GF-D8 (cell line): ENCODE data around the gene NEU4.
"Not testable (repeated sequence)": the region's sequence is repeated elsewhere in the genome, so short reads cannot be mapped to it uniquely, and the experiment has no call there.

ENCODE experiments used
- DNase-seq: peaks from one replicate; lab custom pipeline; 2025; lab: John Stamatoyannopoulos, UW

Gene NEU4

DNA sequence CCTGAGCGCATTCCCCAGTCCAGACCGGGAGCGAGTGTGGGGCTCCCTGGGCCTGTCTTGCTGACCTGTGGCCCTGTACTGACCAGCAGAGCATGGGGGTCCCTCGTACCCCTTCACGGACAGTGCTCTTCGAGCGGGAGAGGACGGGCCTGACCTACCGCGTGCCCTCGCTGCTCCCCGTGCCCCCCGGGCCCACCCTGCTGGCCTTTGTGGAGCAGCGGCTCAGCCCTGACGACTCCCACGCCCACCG, 5.3 kb downstream of the NEU4 start:
- no peak for DNase-seq

DNA sequence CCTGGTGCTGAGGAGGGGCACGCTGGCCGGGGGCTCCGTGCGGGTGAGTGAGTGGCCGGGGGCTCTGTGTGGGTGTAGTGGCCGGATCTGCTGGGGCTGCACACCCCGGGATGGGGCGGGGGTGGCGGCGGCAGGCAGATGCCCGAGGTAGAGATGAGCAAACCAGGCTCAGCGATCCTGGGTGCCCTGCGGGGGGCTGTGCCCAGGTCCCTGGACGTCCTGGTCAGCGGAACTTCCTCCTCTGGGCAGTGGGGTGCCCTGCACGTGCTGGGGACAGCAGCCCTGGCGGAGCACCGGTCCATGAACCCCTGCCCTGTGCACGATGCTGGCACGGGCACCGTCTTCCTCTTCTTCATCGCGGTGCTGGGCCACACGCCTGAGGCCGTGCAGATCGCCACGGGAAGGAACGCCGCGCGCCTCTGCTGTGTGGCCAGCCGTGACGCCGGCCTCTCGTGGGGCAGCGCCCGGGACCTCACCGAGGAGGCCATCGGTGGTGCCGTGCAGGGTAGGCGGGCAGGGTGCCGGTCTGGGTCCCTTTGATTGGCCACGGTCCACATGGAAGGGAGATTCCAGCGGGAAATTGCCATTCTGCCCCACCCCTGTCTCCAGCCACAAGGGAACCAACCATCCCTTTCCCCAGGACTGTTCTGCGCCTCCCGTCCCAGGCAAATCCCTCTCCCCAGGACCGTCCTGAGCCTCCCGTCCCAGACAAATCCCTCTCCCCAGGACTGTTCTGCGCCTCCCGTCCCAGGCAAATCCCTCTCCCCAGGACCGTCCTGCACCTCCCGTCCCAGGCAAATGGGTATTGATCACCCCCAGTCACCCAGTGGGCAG, 5.9 kb downstream of the NEU4 start:
- no peak for DNase-seq

DNA sequence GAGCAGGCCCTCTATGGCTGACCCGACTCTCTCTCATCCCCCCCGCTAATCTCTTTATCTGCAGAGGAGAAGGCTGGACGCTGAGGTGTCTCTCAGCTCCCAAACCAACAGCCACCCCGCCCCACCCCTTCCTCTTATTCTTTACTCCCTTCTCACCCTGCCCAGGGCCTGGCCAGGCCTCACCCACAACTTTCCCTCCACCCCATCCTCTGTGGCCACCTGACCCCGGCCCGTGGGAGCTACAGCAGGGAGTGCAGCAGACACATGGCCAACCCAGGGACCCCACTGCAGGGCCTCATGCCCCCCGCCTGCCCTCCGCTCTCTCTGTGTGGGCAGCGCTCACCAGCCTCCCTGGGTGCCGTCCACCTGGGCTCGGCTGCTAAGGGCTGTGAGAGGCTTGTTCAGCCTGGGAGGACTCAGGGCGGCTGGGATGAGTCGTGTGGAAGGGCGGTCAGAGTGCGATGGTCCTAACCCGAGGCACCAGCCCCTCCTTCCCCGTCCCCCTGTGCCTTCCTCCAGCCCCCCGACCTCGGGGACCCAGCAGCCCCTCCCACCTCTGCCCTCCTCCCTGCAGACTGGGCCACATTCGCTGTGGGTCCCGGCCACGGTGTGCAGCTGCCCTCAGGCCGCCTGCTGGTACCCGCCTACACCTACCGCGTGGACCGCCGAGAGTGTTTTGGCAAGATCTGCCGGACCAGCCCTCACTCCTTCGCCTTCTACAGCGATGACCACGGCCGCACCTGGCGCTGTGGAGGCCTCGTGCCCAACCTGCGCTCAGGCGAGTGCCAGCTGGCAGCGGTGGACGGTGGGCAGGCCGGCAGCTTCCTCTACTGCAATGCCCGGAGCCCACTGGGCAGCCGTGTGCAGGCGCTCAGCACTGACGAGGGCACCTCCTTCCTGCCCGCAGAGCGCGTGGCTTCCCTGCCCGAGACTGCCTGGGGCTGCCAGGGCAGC, 6.8 kb downstream of the NEU4 start:
- no peak for DNase-seq

DNA sequence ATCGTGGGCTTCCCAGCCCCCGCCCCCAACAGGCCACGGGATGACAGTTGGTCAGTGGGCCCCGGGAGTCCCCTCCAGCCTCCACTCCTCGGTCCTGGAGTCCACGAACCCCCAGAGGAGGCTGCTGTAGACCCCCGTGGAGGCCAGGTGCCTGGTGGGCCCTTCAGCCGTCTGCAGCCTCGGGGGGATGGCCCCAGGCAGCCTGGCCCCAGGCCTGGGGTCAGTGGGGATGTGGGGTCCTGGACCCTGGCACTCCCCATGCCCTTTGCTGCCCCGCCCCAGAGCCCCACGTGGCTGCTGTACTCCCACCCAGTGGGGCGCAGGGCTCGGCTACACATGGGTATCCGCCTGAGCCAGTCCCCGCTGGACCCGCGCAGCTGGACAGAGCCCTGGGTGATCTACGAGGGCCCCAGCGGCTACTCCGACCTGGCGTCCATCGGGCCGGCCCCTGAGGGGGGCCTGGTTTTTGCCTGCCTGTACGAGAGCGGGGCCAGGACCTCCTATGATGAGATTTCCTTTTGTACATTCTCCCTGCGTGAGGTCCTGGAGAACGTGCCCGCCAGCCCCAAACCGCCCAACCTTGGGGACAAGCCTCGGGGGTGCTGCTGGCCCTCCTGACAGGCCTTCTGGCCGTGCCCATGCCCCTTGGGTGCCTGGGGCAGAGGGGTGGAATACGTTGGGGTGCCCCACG, 7.6 kb downstream of the NEU4 start:
- no peak for DNase-seq

DNA sequence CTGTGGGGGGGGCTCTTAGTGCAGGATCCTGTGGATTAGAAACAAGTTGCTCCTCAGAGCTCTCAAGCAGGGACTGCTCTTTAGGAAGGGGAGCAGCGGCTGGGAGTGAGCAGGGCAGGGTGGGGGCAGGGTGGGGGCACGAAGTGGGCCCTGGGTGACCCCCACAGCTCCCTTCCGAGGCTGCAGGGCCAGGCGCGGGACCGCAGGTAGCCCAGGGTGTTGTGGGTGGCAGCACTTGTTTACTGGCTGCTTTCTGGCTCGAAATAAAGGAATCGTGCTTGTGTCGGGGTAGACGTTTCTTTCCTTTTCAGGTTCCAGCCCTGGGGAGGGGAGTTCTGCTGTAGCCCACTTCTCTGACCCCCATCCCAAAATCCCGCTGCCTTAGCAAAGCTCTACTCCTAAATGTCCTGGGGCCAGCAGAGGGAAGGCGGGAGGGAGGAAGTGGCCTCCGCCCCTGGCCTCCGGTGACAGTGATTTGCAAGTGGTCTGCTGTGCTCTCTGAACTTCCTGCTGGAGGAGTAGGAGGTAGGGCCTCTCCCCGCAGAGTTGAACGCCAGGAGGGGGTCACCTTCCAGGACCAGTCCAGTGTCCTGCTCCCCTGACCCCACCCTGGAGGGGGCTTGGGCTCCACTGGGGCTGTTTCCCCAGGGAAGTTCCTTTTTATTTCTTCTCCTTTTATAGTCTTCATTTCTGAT, 8.3 kb downstream of the NEU4 start:
- no peak for DNase-seq

DNA sequence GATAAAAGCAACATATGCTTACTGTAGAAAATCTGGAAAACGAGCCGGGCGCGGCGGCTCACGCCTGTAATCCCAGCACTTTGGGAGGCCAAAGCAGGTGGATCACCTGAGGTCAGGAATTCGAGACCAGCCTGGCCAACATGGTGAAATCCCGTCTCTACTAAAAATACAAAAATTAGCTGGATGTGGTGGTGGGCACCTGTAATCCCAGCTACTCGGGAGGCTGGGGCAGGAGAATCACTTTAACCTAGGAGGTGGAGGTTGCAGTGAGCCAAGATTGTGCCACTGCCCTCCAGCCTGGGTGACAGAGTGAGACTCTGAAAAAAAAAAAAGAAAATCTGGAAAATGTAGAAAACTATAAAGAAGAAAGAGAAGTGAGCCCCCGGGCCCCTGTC, 8.8 kb downstream of the NEU4 start:
- DNase-seq = not testable (repeated sequence)

DNA sequence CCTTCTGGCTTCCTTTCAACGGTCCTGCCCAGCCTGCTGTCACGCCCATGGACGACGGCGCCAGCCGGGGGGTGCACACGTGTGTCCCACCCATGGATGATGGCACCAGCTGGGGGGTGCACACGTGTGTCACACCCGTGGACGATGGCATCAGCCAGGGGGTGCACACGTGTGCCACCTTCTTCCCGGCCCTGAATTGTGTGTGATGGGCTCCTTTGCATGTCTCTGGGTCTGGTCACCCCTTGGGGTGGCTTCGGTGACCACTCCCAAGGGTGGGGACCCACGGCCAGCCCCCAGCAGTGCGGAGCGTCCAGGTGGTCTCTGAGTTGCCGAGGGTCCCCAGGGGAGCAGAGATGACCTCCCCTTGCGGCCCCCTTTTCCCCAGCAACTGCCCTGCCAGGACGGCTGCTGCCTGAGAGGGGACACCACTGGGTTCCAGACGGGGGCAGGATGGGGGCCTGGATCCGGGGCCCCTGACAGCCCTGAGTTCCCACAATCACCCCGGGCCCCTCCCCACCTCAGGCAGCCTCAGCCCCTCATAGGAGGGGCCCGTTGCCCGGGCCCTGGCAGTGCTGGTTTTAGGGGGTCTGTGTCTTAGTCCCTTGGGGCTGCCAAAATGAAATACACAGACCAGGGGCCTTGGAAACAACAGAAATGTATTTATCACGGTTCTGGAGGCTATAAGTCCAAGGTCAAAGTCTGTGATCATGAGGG, 9.4 kb downstream of the NEU4 start:
- no peak for DNase-seq

DNA sequence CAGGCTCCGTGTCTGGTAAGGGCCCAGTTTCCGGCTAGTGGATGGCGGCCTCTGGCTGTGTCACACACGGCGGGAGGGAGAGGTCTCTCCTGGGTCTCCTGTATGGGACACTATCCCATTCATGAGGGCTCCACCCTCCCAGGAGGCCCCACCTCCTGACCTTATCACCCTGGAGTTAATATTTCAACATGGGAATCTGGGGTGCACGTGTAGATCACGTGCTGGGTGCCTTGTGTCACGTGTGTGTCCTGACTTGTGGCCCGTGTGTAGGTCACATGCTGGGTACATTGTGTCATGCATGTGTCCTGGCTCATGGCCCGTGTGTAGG, 9.9 kb downstream of the NEU4 start:
- no peak for DNase-seq

DNA sequence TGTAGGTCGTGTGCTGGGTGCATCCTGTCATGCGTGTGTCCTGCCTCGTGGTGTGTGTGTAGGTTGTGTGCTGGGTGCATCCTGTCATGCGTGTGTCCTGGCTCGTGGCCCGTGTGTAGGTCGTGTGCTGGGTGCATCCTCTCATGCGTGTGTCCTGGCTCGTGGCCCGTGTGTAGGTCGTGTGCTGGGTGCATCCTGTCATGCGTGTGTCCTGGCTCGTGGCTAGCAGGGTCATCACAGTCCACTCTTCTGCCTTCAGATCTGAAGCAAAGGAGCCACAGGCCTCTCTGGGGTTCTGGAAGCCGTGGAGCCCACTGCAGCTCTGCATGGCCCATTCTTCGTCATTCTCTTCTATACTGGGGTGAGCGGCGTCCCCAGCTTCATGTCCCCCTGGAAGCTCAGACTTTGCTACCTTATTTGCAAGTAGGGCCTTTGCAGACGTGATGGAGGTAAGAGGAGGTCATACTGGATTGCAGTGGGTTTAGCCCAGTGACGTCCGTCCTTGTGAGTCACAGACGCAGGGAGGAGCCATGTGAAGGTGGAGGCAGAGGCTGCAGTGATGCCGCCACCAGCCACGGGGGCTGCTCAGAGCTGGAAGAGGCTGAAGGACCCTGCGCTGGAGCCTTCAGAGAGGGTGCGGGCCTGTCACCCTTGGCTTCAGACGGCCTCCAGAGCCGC, 11.1 kb downstream of the NEU4 start:
- not testable (repeated sequence) for DNase-seq

DNA sequence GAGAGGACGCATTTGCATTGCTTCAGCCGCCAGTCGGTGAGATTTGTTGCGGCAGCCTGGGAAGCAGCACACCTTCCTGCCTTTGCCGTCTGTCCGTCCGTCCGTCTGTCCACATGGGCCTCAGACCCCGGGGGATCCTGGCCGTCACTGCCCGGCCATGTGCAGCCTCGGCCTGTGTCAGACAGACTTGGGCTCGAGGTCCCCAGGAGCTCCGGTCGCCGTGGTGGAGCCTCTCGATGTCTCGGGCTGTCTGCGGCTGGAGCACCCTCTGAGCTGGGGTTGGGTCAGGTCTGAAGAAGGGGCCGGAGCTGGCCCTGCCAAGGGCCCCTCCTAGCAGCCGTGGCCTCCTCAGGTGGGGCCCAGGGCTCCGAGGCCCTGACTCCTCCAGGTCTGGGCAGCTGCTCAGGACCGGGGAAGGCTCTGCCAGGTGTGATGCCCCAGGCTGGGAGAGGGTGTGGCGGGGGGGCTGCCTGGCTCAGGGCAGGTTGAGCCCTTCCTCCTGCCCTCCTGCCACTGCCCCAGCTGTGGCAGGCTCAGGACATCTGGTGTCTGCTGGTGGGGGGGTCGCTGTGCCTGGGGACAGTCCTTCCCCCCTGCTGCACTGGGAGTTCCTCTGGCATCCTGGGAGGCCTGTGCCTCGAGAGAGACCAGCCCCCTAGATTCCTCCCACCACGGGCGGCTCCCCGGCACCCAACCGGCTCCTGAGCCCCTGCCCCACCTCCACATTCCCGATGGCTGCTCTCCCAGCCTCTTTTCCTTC, 11.8 kb downstream of the NEU4 start:
- DNase-seq = no peak

DNA sequence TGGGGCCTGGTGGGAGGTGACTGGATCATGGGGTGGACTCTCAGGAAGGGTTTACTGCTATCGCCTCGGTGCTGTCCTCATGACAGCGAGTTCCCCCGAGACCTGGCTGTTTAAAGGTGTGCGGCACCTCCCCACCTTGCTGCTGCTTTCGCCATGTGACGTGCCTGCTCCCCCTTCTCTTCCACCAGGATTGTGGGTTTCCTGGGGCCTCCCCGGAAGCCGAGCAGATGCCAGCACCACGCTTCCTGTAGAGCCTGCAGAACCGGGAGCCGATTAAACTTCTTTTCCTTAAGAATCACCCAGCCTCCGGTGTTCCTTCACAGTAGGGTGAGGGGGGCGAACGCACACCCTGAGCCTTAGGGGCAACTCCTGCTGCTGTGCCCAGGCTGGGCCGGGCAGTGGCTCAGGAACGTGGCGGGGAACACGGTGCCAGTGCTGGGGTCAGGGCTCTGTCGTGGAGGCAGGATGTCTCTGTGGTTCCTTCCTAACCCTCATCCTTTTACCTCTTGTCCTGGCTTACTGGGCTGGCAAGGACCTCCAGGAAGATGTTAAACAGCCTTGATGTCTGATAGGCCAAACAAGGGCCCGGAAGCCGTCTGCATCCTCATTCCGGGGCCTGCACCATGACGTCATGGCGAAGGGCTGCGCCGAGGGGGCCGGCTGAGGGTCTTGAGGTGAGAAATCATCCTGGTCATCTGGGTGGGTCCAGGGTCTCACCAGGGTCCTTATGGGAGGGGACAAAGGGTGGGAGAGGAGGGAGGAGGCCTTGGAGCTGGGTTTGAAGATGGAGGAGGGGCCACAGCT, 12.7 kb downstream of the NEU4 start:
- peak; percentile 2 for DNase-seq

DNA sequence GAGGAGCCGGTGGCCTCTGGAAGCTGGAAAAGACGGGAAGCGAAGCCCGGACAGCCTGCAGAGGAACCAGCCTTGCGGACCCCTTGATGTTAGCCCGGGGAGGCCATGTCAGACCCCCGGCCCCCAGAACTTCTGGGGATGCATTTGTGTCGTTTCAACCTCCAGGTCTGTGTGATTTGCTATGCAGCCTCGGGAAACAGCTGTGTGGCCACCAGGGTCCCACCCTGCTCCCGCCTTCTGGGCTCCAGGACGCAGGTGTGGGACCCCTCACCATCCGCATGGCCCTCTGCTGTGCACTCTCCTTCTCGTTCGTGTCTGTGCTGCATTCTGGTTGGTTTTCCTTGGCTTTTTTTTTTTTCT, 13.3 kb downstream of the NEU4 start:
- DNase-seq = no peak

DNA sequence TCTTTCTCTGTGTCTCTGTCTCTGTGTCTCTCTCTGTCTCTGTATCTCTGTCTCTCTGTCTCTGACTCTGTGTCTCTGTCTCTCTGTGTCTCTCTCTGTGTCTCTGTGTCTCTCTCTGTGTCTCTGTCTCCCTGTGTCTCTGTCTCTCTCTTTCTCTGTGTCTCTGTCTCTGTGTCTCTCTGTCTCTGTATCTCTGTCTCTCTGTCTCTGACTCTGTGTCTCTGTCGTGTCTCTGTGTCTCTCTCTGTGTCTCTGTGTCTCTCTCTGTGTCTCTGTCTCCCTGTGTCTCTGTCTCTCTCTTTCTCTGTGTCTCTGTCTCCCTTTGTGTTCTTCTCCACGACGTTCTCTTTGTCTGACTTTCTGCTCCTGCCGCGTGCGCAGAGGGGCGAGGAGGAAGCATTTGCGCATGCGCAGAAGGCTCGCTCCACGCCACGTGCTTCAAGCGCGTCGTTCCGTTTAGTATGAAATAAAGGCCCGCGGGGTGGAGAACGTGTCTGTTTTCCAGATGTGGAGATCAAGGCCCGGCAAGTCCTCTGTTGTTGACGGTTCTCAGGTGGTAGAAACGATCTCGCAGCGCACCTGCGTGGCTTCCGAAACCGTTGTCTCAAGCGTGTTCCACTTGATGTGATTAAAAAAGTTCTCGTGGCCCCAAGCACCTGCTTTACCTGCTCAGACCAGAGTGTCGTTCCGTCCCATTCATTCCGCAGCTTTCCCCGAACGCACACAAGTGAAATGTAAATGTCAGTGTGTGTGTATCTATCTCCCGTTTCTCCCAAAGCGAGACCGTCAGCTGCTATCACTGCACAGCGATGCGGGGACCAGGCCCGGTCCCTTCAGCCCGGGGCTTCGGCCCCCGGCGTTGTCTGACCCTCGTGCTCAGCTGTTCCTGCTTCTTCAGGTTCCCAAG, 14.8 kb downstream of the NEU4 start:
- DNase-seq = not testable (repeated sequence)

DNA sequence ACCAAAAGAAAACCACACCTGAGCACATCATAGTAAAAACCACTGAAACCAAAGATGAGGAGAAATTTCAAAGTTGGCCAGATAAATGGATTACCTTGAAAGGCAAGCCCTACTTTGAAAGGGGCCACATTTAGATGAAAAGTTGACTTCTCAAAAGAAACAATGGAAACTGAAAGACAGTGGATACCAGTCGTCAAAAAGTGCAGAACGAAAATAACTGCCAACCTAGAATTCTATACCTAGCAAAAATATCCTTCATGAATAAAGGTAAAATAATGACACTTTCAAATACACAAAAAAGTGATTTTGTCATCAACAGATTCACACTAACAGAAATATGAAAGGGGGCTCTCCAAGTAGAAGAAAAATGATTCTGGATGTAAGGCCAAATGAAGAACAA, 18.4 kb downstream of the NEU4 start:
- DNase-seq = no peak

DNA sequence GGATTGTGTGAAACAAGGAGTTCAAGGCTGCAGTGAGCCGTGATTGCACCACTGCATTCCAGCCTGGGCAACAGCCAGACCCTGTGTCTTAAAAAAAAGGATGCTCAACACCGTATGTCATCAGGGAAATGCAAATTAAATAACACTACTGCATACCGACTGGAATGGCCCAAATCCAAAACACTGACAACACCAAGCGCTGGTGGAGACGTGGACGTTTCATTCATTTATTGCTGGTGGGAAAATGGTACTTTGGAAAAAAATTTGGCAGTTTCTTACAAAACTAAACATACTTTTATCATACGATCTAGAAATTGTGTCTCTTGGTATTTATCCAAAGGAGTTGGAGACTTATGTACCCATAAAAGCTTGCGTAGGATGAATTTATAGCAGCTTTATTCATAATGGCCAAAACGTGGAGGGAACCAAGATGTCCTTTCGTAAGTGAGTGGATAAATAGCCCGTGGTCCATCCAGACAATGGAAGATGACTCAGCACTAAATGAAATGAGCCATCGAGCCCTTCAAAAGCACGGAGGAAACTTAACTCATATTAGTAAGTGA, 24.2 kb downstream of the NEU4 start:
- DNase-seq = no peak

DNA sequence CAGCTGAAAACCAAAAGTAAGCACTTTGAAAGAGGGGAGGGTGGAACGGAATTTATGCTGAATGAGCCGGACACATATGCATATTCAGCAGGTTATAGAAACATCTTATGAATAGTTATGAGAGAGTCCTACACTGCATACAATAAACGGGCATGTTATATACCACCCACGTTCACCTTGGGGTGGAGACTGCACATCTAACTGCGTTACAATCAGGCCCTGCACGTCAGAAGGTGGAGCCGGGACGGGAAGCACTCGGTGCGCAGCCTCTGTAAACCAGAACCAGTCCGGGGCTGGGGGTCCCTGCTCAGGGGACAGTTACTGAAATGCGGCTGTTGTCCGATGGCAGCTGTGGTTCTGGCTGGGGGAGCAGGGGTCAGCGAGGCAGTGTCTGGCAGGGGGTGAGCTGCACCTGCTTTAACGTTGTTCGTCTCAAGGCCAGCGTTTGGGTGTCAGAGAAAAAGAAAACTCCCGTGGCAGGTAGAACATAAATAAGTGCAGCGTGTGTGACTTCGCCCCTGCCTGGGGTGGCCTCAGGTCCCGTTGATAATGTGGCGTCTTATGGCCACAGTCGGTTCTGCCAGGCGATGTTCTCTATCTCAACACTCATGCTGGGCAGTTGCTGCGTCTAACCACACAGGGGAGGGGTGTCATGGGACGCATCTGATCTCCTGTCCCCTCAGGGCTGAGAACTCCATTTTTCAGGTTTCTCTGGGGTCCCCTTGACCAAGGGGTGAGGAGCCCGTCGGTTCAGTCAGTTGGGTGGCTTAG, 24.9 kb downstream of the NEU4 start:
- not testable (repeated sequence) for DNase-seq

DNA sequence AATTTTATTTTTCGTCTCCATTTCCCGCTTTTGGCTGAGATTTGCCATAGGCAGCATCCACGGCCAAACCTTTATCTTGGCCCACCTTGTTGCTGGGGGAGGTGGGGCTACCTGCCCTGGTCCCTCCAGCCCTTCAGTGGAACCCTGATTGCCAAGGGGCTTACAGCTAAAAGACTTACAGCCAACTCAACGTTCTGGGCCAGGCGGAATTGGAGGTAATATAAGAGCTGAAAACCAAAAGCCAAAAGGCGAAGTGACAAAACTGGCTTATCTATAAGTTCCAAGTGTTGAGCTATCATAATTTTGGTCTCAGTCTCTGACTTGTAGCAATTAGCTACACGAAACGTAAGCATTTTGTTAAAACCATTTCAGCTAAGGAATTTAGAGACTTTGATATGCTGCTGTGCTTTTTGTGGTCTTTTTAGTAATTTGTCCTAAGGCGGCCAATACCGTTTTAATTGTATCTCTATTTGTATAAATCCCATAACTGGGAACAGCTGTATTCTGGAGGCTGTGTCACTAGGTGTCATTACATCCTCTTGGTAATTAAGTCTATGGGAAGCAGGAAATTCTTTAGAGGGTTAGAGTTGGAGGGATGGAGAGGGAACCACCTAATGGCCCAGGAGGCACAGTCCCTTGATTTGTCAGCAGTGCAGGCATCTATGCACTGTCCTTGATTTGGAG, 25.7 kb downstream of the NEU4 start:
- no peak for DNase-seq
